ENCODE data around the gene RNF126. TPM values are rescaled to one million over a fixed set of nuclear protein-coding genes. Genes with fewer than 3 reads are reported as not detected.
"Not testable (repeated sequence)": the region's sequence is repeated elsewhere in the genome, so short reads cannot be mapped to it uniquely, and the experiment has no call there.

RNF126 gene
- 18.9 and 30.0 TPM in 2 replicates for total RNA-seq

DNA sequence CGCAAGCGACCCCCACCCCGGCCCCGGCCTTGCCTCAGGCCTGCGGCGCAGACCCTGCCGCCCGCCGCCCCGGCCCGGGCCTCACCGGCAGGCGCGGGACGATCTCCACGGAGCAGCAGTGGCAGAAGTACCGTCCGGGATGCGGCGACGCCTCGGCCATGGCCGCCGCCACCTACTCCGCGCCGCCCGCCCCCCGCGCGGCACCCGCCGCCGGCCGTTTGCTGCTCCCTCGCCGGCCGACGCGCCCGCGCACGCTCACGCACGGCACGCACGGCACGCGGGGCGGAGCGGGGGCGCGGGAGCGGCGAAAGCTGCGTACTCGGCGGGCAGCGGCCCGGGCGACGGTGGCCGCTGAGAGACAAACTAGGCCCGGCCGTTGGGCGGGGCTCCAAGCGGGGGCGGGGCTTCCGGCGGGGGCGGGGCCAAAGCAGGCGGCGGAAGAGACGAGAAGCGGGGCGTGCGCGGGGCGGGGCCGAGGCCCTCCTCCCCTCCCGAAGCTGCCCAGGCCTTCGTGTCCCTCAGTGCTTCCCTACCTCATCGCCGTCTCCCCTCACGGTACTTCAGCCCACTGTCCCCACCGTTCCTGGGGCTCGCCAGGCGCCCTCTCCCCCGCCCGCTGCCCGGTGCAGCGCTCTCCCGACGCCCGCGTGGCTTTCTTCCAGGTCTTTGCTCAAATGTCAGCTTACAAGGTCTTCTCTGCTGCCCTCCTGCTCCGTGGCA, at the start of gene RNF126:
TSS of gene RNF126 (minus strand) at position 253 of the 720 bp plus-strand sequence. CDS start at position 160, 93 bp downstream.
- DNase-seq (ENCODE audit: low read depth in 2 of 2): peak; percentile 73 to 93

DNA sequence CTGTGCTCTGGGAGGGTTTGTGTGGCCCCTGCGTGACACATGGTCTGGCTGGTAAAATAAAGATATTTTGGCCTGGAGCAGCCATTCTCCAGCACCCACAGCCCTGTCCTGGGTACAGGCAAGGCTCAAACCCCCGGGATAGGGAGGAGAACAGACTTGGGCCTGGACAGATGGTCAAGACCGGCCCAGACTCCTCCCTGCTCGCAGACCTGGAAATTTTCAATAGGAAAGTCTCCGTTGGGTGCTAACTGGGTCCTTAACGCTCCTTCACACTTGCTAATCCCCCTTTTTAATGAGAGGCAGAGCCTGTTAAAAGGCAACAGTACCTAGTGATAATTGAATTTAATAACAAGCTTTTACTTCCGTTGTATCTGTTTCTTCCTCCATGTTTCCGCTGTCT, 48.2 kb upstream of the RNF126 start:
- DNase-seq (ENCODE audit: low read depth in 2 of 2): no peak

DNA sequence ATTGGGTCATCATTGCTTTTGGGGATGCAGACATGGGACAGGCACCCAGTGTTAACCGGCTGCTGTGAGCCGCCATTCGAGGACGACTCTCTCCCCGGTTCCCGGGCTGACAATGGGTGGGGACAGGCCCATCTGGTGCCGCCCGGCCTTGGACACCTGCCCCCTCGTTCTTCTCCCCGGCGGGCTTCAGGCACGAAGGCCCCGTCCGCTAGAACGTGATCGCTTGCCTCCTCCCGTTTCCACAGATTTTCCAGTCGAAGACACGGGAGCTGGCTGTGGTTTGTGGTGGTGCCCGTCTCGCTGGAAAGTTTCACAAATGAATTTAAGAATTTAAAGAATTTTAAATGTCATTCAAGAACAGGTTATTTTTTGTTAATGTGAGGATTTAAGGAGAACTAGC, 47.8 kb upstream of the RNF126 start:
- no peak for DNase-seq (ENCODE audit: low read depth in 2 of 2)

GRCh38 chr19:709965-710571, 47.1 kb upstream of the RNF126 start:
- no peak for DNase-seq (ENCODE audit: low read depth in 2 of 2)

GRCh38 chr19:709196-709964, 46.4 kb upstream of the RNF126 start:
- DNase-seq (ENCODE audit: low read depth in 2 of 2): no peak

- DNase-seq (ENCODE audit: low read depth in 2 of 2): peak in 1 of 2 donors; percentile 24
Measured at GRCh38 chr19:708154-709143, 45.4 kb upstream of the RNF126 start, which contains the start of gene PALM. TSS of gene PALM (plus strand) at chr19:708935. CDS start at chr19:709147, 212 bp downstream.

GRCh38 chr19:704447-704741, 41.4 kb upstream of the RNF126 start:
- DNase-seq (ENCODE audit: low read depth in 2 of 2): no peak

- DNase-seq (ENCODE audit: low read depth in 2 of 2): peak in 1 of 2 donors; percentile 64
Measured at GRCh38 chr19:703651-704446, 40.8 kb upstream of the RNF126 start.

DNA sequence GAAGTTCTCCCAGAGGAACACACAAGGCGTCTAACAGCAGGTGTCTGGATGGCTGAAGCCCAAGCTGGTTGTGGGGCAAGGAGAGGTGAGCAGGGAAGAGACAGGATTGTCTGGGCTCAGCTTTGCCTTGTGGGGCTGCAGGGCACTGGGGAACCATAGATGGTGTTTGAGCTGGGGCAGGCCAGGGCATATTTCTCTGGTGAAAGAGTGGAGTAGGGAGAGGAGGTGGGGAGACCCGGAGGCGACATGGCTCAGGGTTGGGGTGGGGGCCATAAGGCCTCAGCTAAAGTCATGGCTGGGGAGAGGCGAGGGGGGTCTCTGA, 40.3 kb upstream of the RNF126 start:
- DNase-seq (ENCODE audit: low read depth in 2 of 2): no peak

DNA sequence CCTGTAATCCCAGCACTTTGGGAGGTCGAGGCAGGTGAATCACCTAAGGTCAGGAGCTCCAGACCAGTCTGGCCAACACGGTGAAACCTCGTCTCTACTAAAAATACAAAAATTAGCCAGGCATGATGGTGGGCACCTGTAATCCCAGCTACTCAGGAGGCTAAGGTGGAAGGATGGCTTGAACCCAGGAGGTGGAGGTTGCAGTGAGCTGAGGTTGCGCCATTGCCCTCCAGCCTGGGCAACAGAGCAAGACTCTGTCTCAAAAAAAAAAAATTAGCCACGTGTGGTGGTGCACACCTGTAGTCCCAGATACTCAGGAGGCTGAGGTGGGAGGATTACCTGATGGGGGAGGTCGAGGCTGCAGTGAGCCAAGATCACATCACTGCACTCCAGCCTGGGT, 39.8 kb upstream of the RNF126 start:
- not testable (repeated sequence) for DNase-seq (ENCODE audit: low read depth in 2 of 2)

DNA sequence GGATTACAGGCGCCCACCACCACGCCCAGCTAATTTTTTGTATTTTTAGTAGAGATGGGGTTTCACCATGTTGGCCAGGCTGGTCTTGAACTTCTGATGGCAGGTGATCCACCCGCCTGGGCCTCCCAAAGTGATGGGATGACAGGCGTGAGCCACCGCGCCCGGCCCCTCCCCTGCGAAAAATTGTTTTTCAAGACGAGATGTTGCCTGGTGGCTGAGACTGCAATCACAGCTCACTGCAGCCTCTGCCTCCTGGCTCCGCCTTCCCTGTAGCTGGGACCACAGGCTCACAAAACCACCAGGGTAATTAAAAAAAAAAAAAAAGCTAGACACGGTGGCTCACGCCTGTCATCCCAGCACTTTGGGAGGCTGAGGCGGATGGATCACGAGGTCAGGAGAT, 36.9 kb upstream of the RNF126 start:
- not testable (repeated sequence) for DNase-seq (ENCODE audit: low read depth in 2 of 2)

DNA sequence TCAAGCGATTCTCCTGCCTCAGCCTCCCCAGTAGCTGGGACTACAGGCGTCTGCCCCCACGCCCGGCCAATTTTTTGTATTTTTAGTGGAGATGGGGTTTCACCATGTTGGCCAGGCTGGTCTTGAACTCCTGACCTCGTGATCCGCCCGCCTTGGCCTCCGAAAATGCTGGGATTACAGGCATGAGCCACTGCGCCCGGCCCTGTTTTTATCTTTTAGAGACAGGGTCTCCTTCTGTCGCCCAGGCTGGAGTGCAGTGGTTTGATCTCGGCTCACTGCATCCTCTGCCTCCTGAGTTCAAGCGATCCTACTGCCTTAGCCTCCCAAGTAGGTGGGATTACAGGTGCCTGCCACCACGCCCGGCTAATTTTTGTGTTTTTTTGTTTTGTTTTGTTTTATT, 35.5 kb upstream of the RNF126 start:
- DNase-seq (ENCODE audit: low read depth in 2 of 2): not testable (repeated sequence)

DNA sequence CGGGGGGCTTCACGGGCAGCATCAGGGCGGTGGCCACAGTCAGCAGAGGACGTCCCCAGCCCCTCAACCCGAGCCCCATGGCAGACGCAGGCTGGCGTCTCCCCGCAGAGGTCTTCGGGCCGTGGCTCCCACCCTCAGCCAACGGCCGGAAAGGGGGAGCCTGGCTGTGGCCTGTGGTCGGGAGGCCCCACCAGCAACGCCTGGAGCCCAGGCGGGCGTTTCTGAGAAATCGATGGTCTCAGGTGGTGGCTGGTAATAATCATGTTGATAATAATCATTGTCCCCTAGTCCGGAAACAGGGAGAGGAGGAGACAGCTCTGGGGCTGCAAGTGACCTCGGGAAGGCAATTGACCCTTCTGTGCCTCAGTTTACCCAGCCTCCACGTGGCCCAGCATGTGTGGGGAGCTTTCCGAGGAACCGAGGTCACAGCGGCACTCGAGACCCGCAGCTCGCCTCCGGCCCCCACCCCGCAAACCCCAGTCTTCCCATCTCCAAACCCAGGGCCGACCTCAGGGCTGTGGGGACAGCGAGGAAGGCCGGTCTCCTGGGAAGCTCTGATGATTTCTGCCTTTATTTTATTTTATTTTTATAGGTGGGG, 32.4 kb upstream of the RNF126 start, which contains the start of gene PRSS57:
TSS of gene PRSS57 (minus strand) at position 101 of the 598 bp plus-strand sequence. CDS start at position 79, 22 bp downstream.
- no peak for DNase-seq (ENCODE audit: low read depth in 2 of 2)

DNA sequence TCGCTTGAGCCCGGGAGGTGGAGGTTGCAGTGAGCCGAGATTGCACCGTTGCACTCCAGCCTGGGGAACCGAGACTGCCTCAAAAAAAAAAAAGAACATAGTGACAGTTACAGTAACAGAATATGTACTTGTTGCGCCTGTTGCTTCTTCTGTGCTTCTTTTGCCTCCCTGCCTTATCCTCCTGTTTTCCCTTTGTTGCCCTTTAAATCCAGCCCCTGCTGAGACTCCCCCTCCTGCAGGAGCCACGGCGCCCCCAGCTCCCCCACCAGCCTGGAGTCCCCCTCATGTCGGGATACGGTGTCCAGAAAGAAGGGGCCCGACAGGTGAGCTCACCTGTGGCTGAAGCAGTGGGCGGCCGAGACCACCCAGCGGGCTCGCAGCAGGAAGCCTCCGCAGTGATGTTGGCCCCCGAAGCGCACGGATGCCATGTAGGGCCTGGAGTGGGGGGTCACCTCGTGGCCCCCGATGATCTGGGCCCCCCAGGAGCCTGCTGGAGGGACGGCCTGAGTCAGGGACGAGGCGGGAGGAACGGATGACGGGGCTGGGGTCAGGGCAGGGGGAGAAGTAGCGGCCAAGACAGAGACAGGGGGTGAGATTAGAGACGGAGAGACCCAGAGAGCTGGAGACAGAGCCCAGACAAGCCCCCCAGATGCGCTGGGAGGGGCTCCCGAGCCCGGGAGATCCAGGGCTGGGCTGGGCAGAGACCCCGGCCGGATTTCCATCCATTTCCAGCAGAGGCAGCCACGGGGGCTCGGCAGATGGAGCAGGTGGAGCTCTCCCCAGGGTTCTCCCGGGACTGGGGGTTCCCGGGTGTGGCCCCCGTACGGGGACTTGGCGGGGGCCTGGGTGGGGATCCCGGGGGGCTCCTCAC, 31.7 kb upstream of the RNF126 start:
- no peak for DNase-seq (ENCODE audit: low read depth in 2 of 2)

- no peak for DNase-seq (ENCODE audit: low read depth in 2 of 2)
Measured at GRCh38 chr19:690203-690602, 27.2 kb upstream of the RNF126 start.

DNA sequence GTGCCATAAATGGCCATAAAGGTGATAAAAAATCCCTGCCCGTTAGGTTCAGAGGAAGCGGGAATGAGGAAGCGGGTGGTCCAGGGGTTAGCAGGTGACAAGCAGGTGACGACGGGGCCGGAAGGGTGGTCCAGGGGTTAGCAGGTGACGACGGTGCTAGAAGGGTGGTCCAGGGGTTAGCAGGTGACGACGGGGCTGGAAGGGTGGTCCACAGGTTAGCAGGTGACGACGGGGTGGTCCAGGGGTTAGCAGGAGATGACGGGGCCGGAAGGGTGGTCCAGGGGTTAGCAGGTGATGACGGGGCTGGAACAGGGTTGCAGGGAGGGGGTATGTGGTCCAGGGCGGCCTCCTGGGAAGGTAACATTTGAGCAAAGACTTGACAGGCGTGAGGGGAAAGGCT, 26.0 kb upstream of the RNF126 start:
- no peak for DNase-seq (ENCODE audit: low read depth in 2 of 2)

GRCh38 chr19:688214-688613, 25.2 kb upstream of the RNF126 start:
- DNase-seq (ENCODE audit: low read depth in 2 of 2): no peak

- no peak for DNase-seq (ENCODE audit: low read depth in 2 of 2)
Measured at GRCh38 chr19:687569-688166, 24.7 kb upstream of the RNF126 start.

Data from dermis microvascular lymphatic vessel endothelial cell (primary cell).